GM23338 (cell line): ENCODE results near the gene CYP51A1. TPM values are rescaled to one million over a fixed set of nuclear protein-coding genes. Genes with fewer than 3 reads are reported as not detected.

Experiments used
- ATAC-seq: fragments of 200-7000 bp; cut with Tn5 transposase; 3 replicates; pipeline ENCODE4 v1.9.1; 2020
- DNase-seq: peaks from one replicate; pipeline ENCODE4 v3.0.0-alpha.2; 2015; ENCODE audit warnings: low spot score
- H2AFZ ChIP-seq: fragments of 200-600 bp; sonication (generic); 2 replicates; pipeline ENCODE4 v1.8.0; 2016; ENCODE audit warnings: antibody characterized with exemption, mild to moderate bottlenecking, moderate library complexity
- H3F3A ChIP-seq: fragments of 200-600 bp; sonication (generic); replicated peaks from 2 replicates; pipeline ENCODE4 v1.8.0; 2017; ENCODE audit warnings: antibody characterized with exemption, mixed run types, low read depth
- H3K27ac ChIP-seq: fragments of 200-600 bp; sonication (generic); 2 replicates; pipeline ENCODE4 v1.6.1; 2016; ENCODE audit warnings: low read depth
- H3K27me3 ChIP-seq: fragments of 200-600 bp; sonication (generic); 2 replicates; pipeline ENCODE4 v1.8.0; 2016; ENCODE audit warnings: mild to moderate bottlenecking, mixed run types, moderate library complexity; ENCODE audit not compliant: insufficient read depth
- H3K36me3 ChIP-seq: fragments of 200-600 bp; sonication (generic); 2 replicates; pipeline ENCODE4 v1.8.0; 2016; ENCODE audit warnings: mild to moderate bottlenecking; ENCODE audit not compliant: insufficient read depth
- H3K4me1 ChIP-seq: fragments of 200-600 bp; sonication (generic); 2 replicates; pipeline ENCODE4 v1.8.0; 2016; ENCODE audit warnings: mild to moderate bottlenecking, moderate library complexity; ENCODE audit not compliant: insufficient read depth
- H3K4me2 ChIP-seq: fragments of 200-600 bp; sonication (generic); 2 replicates; pipeline ENCODE4 v1.7.1; 2017; ENCODE audit warnings: mixed run types
- H3K4me3 ChIP-seq: fragments of 200-600 bp; sonication (generic); 2 replicates; pipeline ENCODE4 v1.6.1; 2016; ENCODE audit warnings: mixed run types
- H3K79me2 ChIP-seq: fragments of 200-600 bp; sonication (generic); replicated peaks from 2 replicates; pipeline ENCODE4 v1.8.0; 2017; ENCODE audit warnings: mild to moderate bottlenecking; ENCODE audit not compliant: insufficient read depth
- H3K9me2 ChIP-seq: fragments of 200-600 bp; sonication (generic); 2 replicates; pipeline ENCODE4 v1.8.0; 2017; ENCODE audit not compliant: insufficient read depth
- H4K20me1 ChIP-seq: fragments of 200-600 bp; sonication (generic); replicated peaks from 2 replicates; pipeline ENCODE4 v1.8.0; 2017; ENCODE audit warnings: mild to moderate bottlenecking; ENCODE audit not compliant: insufficient read depth
- H3K27ac Mint-ChIP-seq: 2 replicates; pipeline ENCODE4 v1.8.0; 2020; ENCODE audit warnings: inconsistent platforms, mild to moderate bottlenecking, moderate library complexity, mixed read lengths
- H3K27me3 Mint-ChIP-seq: 3 replicates; pipeline ENCODE4 v1.8.0; 2022; ENCODE audit warnings: low read depth, mild to moderate bottlenecking, moderate library complexity, mixed read lengths, inconsistent platforms; ENCODE audit not compliant: insufficient read depth, poor library complexity
- H3K36me3 Mint-ChIP-seq: 3 replicates; pipeline ENCODE4 v1.8.0; 2021; ENCODE audit warnings: low read depth, mild to moderate bottlenecking, inconsistent platforms, moderate library complexity, mixed read lengths
- H3K4me1 Mint-ChIP-seq: 3 replicates; pipeline ENCODE4 v1.8.0; 2020; ENCODE audit warnings: mild to moderate bottlenecking, inconsistent platforms, mixed read lengths
- H3K4me3 Mint-ChIP-seq: 3 replicates; pipeline ENCODE4 v1.8.0; 2021; ENCODE audit warnings: moderate library complexity, mild to moderate bottlenecking, inconsistent platforms, mixed read lengths
- H3K9me3 Mint-ChIP-seq: 3 replicates; pipeline ENCODE4 v1.8.0; 2020; ENCODE audit warnings: moderate library complexity, mild to moderate bottlenecking, inconsistent platforms, mixed read lengths
- EZH2phosphoT487 ChIP-seq: fragments of 200-600 bp; sonication (generic); IDR thresholded peaks from one replicate; pipeline ENCODE4 v1.8.1; 2018; ENCODE audit warnings: antibody characterized with exemption; ENCODE audit not compliant: unreplicated experiment
- REST ChIP-seq: IDR thresholded peaks from one replicate; pipeline ENCODE4 v1.6.1; 2018; ENCODE audit warnings: antibody characterized with exemption; ENCODE audit not compliant: unreplicated experiment
- ZNF114 ChIP-seq: fragments of 250-450 bp; sonication (Bioruptor Pico); IDR thresholded peaks from 2 replicates; pipeline ENCODE4 v1.5.0; 2020; ENCODE audit warnings: mild to moderate bottlenecking, moderate library complexity
- ZNF462 ChIP-seq: fragments of 250-450 bp; sonication (Bioruptor Pico); IDR thresholded peaks from 2 replicates; pipeline ENCODE4 v1.5.0; 2020; ENCODE audit warnings: mild to moderate bottlenecking, moderate library complexity
- polyA plus RNA-seq: library from polyadenylated mRNA; unstranded; fragments of >200 nt; fragmentation: Nextera tagmentation; extraction: Ambion mirVana; gene quantifications from 2 replicates; pipeline ENCODE4 v1.2.1, GENCODE V29; 2016
- total RNA-seq: library from RNA; depleted of rRNA; stranded (reverse); fragments of >200 nt; shearing (Covaris generic); gene quantifications from 2 replicates; pipeline ENCODE4 v1.2.3, GENCODE V29; 2014

The CYP51A1 gene
- total and polyA plus RNA-seq, 2 experiments from 2014 or later: 65.6 to 163 TPM

- peaks cover 1% of the 10 kb centered on the region for H3K27me3 Mint-ChIP-seq
- no peak for ATAC-seq
- H3K79me2 ChIP-seq: no peaks in the 10 kb centered on the region
- H3K4me1 ChIP-seq: no peaks in the 10 kb centered on the region
- peaks cover 43% of the 10 kb centered on the region for H3K36me3 Mint-ChIP-seq
- H3K36me3 ChIP-seq: peaks cover 10% of the 10 kb centered on the region
- no peaks in the 10 kb centered on the region for H3K9me3 Mint-ChIP-seq
- H2AFZ ChIP-seq: no peak overlapping the region
- H3K4me3 Mint-ChIP-seq: no peak overlapping the region
- DNase-seq: no peak
- no peak overlapping the region for H3K4me2 ChIP-seq
- no peaks in the 10 kb centered on the region for H3K9me2 ChIP-seq
- TF ChIP-seq ZNF462 (CRISPR knock-in tag) (no peak), ZNF114 (CRISPR knock-in tag) (no peak), EZH2phosphoT487 (no peak), REST (no peak)
- no peaks in the 10 kb centered on the region for H3K4me1 Mint-ChIP-seq
- no peaks in the 10 kb centered on the region for H3F3A ChIP-seq
- no peaks in the 10 kb centered on the region for H3K27me3 ChIP-seq
- no peak overlapping the region for H3K4me3 ChIP-seq
- no peak overlapping the region for H3K27ac Mint-ChIP-seq
- H4K20me1 ChIP-seq: no peaks in the 10 kb centered on the region
- H3K27ac ChIP-seq: no peak overlapping the region
Measured at GRCh38 chr7:92100534-92100933, 33.7 kb downstream of the CYP51A1 start.
